Stimulated activated CD8-positive, alpha-beta memory T cell treated with anti-CD3 and anti-CD28 coated beads, Interleukin-15, amount 100 ng/mL, for 48 hours (primary cell): ENCODE measurements around the gene HIC1.

Experiments used
- DNase-seq, 2 donors: peaks; one replicate each; pipeline ENCODE4 v3.0.0-alpha.2; 2020; ENCODE audit warnings: low read depth in 2 of 2

HIC1 gene

GRCh38 chr17:2059547-2060384, 4.9 kb downstream of the HIC1 start:
- DNase-seq = no peak

- no peak for DNase-seq
Measured at GRCh38 chr17:2060385-2060658, 5.4 kb downstream of the HIC1 start.

GRCh38 chr17:2060681-2061440, 6.0 kb downstream of the HIC1 start:
- no peak for DNase-seq

- DNase-seq = no peak
Measured at GRCh38 chr17:2061441-2061958, 6.6 kb downstream of the HIC1 start.

- DNase-seq = no peak
Measured at GRCh38 chr17:2062571-2063183, 7.8 kb downstream of the HIC1 start.

- DNase-seq = no peak
Measured at GRCh38 chr17:2063261-2064146, 8.6 kb downstream of the HIC1 start.

GRCh38 chr17:2064147-2064489, 9.2 kb downstream of the HIC1 start:
- DNase-seq = no peak

- no peak for DNase-seq
Measured at GRCh38 chr17:2064520-2064971, 9.6 kb downstream of the HIC1 start.

- peak in 1 of 2 donors; percentile 62 for DNase-seq
Measured at GRCh38 chr17:2064980-2065785, 10.3 kb downstream of the HIC1 start.

GRCh38 chr17:2065949-2066400, 11.1 kb downstream of the HIC1 start:
- DNase-seq = no peak

- DNase-seq = no peak
Measured at GRCh38 chr17:2067048-2067561, 12.2 kb downstream of the HIC1 start.

- DNase-seq = no peak
Measured at GRCh38 chr17:2067608-2068024, 12.7 kb downstream of the HIC1 start.

GRCh38 chr17:2068031-2068518, 13.2 kb downstream of the HIC1 start:
- no peak for DNase-seq

GRCh38 chr17:2068519-2069051, 13.7 kb downstream of the HIC1 start:
- DNase-seq = peak in 1 of 2 donors; percentile 46

GRCh38 chr17:2070241-2071023, 15.5 kb downstream of the HIC1 start:
- DNase-seq = peak; percentile 75 to 77

GRCh38 chr17:2071024-2071385, 16.1 kb downstream of the HIC1 start:
- DNase-seq = no peak

GRCh38 chr17:2071455-2072281, 16.8 kb downstream of the HIC1 start:
- no peak for DNase-seq

- no peak for DNase-seq
Measured at GRCh38 chr17:2074919-2075318, 20.0 kb downstream of the HIC1 start.
